B cell (primary cell): ENCODE results near the gene SPDYE1.

ENCODE experiments used
- EZH2 ChIP-seq: IDR thresholded peaks from 2 replicates; pipeline ENCODE4 v1.6.1; 2012; ENCODE audit warnings: borderline replicate concordance, low read depth, mild to moderate bottlenecking, moderate library complexity, low read length; ENCODE audit not compliant: insufficient read depth, poor library complexity, severe bottlenecking
- TF ChIP-seq, protein P1 (sequence below): fragments of 200-600 bp; IDR thresholded peaks from one replicate; pipeline ENCODE4 v1.8.0; 2022; ENCODE audit warnings: antibody characterized with exemption, mild to moderate bottlenecking

GRCh38 chr7:44058759-44059218 lies 61.1 kb downstream of the SPDYE1 start:
- TF ChIP-seq, protein P1, sequence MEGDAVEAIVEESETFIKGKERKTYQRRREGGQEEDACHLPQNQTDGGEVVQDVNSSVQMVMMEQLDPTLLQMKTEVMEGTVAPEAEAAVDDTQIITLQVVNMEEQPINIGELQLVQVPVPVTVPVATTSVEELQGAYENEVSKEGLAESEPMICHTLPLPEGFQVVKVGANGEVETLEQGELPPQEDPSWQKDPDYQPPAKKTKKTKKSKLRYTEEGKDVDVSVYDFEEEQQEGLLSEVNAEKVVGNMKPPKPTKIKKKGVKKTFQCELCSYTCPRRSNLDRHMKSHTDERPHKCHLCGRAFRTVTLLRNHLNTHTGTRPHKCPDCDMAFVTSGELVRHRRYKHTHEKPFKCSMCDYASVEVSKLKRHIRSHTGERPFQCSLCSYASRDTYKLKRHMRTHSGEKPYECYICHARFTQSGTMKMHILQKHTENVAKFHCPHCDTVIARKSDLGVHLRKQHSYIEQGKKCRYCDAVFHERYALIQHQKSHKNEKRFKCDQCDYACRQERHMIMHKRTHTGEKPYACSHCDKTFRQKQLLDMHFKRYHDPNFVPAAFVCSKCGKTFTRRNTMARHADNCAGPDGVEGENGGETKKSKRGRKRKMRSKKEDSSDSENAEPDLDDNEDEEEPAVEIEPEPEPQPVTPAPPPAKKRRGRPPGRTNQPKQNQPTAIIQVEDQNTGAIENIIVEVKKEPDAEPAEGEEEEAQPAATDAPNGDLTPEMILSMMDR: no peak
- TF ChIP-seq EZH2: no peak
